CD4-positive, alpha-beta T cell (primary cell): ENCODE data around the gene ATP1B1. TPM values are rescaled to one million over a fixed set of nuclear protein-coding genes. Genes with fewer than 3 reads are reported as not detected.

Experiments used
- ATAC-seq: fragments of 200-7000 bp; cut with Tn5 transposase; one replicate; pipeline ENCODE4 v1.10.0; 2022; ENCODE audit warnings: mild to moderate bottlenecking; ENCODE audit not compliant: poor library complexity
- CTCF ChIA-PET: fragments of 350-600 bp; sonication (Branson Sonifier 250); formaldehyde crosslinking; loops from one replicate; lab custom pipeline; 2021; ENCODE audit warnings: antibody characterized with exemption, inconsistent platforms; lab: Charles Lee
- POLR2A ChIA-PET: fragments of 350-600 bp; sonication (Branson Sonifier 250); formaldehyde crosslinking; loops from one replicate; lab custom pipeline; 2021; ENCODE audit warnings: antibody characterized with exemption, inconsistent platforms; lab: Charles Lee
- DNase-seq, 14 experiments: peaks; one replicate each; pipeline ENCODE4 v3.0.0-alpha.2; 2013 to 2020; ENCODE audit warnings: mixed read lengths in 2 of 14
- H3K27ac ChIP-seq, 2 donors: one replicate each; pipeline versions ENCODE4 v1.5.1 to v1.7.0; 2013; ENCODE audit warnings: low read length in 2 of 2, low read depth in 1 of 2, mild to moderate bottlenecking in 1 of 2
- H3K27me3 ChIP-seq, 2 experiments: 1 replicate in 1 of 2; 2 replicates in 1 of 2; pipeline versions ENCODE4 v1.6.1 to v1.7.0; 2013; ENCODE audit warnings: low read length in 2 of 2, control low read depth in 1 of 2, mild to moderate bottlenecking in 1 of 2, moderate library complexity in 1 of 2; ENCODE audit not compliant: insufficient read depth in 2 of 2, control insufficient read depth in 1 of 2
- H3K36me3 ChIP-seq: one replicate; pipeline ENCODE4 v1.6.1; 2013; ENCODE audit warnings: low read length, control low read depth; ENCODE audit not compliant: insufficient read depth
- H3K4me1 ChIP-seq: one replicate; pipeline ENCODE4 v1.6.1; 2013; ENCODE audit warnings: low read length, control low read depth; ENCODE audit not compliant: insufficient read depth
- H3K4me3 ChIP-seq: one replicate; pipeline ENCODE4 v1.5.1; 2013; ENCODE audit warnings: mild to moderate bottlenecking, low read length, moderate library complexity
- H3K9me3 ChIP-seq, 2 experiments: 1 replicate in 1 of 2; 2 replicates in 1 of 2; pipeline versions ENCODE4 v1.6.1 to v1.7.0; 2013; ENCODE audit warnings: low read length in 2 of 2, mild to moderate bottlenecking in 2 of 2, control low read depth in 1 of 2, moderate library complexity in 1 of 2; ENCODE audit not compliant: control insufficient read depth in 1 of 2, insufficient read depth in 1 of 2
- H3K27ac Mint-ChIP-seq: one replicate; pipeline ENCODE4 v1.8.0; 2020; ENCODE audit warnings: mixed read lengths
- H3K27me3 Mint-ChIP-seq: one replicate; pipeline ENCODE4 v1.8.0; 2021; ENCODE audit warnings: mixed read lengths
- H3K36me3 Mint-ChIP-seq: one replicate; pipeline ENCODE4 v1.8.0; 2021; ENCODE audit warnings: low read depth, mixed read lengths
- H3K4me1 Mint-ChIP-seq: one replicate; pipeline ENCODE4 v1.8.0; 2021; ENCODE audit warnings: low read depth, mixed read lengths
- H3K4me3 Mint-ChIP-seq: one replicate; pipeline ENCODE4 v1.8.0; 2020; ENCODE audit warnings: mild to moderate bottlenecking, mixed read lengths
- H3K9me3 Mint-ChIP-seq: one replicate; pipeline ENCODE4 v1.8.0; 2020; ENCODE audit warnings: mixed read lengths
- intact Hi-C, 2 experiments: fragments of 100-400 bp; cut with DNase I in 1 of 2; cut with micrococcal nuclease in 1 of 2; formaldehyde crosslinking; loops; one replicate each; pipeline versions ENCODE4 v1.15.1 to v1.9.0; 2023 to 2025; cut with DNase I, micrococcal nuclease
- total RNA-seq, 174 experiments: library from RNA in 2 of 174; stranded (reverse) in 2 of 174; gene quantifications; one replicate each; pipeline ENCODE4 v1.2.3 and lab custom pipeline; 2021 to 2026
- TF ChIP-seq, protein P1 (sequence below): fragments of 200-600 bp; IDR thresholded peaks from one replicate; pipeline ENCODE4 v1.8.0; 2022; ENCODE audit warnings: antibody characterized with exemption, mild to moderate bottlenecking

ATP1B1 gene
- total RNA-seq, 2 experiments from 2014 or later, result 3.5 to 4.5 TPM

DNA sequence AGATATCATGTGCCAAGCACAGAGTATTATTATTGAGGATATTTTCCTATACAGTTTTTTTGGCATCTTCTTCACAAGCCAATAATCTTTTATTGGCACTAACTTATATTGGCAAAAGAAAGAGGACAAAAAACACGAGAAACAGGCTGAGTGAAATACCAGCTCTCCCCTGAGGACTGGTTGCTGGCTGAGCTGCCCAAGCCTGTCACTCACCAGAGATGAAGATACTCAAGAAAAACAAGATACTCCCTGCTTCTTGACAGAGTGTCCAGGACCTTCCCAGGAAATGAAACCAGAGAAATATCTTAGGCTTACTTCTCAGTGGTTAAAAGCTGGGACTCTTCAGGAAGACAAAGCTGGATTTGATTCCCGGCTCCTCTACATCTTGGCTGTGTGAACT is 35.9 kb upstream of the ATP1B1 start:
- no peak overlapping the region for H3K4me3 ChIP-seq
- no peaks in the 10 kb centered on the region for H3K36me3 Mint-ChIP-seq
- no peak overlapping the region for H3K27ac Mint-ChIP-seq
- H3K4me1 ChIP-seq, result no peaks in the 10 kb centered on the region
- TF ChIP-seq, protein P1, sequence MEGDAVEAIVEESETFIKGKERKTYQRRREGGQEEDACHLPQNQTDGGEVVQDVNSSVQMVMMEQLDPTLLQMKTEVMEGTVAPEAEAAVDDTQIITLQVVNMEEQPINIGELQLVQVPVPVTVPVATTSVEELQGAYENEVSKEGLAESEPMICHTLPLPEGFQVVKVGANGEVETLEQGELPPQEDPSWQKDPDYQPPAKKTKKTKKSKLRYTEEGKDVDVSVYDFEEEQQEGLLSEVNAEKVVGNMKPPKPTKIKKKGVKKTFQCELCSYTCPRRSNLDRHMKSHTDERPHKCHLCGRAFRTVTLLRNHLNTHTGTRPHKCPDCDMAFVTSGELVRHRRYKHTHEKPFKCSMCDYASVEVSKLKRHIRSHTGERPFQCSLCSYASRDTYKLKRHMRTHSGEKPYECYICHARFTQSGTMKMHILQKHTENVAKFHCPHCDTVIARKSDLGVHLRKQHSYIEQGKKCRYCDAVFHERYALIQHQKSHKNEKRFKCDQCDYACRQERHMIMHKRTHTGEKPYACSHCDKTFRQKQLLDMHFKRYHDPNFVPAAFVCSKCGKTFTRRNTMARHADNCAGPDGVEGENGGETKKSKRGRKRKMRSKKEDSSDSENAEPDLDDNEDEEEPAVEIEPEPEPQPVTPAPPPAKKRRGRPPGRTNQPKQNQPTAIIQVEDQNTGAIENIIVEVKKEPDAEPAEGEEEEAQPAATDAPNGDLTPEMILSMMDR, result no peak
- peaks cover 4% of the 10 kb centered on the region for H3K9me3 Mint-ChIP-seq
- DNase-seq (no peak), ATAC-seq (no peak)
- intact Hi-C loops, result no loop called here
- H3K27ac ChIP-seq, result no peak overlapping the region
- peaks cover 0 to 5% of the 10 kb centered on the region in 2 experiments for H3K9me3 ChIP-seq
- H3K36me3 ChIP-seq, result no peaks in the 10 kb centered on the region
- H3K27me3 Mint-ChIP-seq, result no peaks in the 10 kb centered on the region
- ChIA-PET POLR2A (no interaction called here), CTCF (no interaction called here)
- H3K27me3 ChIP-seq, result no peaks in the 10 kb centered on the region
- H3K4me3 Mint-ChIP-seq, result no peak overlapping the region
- H3K4me1 Mint-ChIP-seq, result no peaks in the 10 kb centered on the region

DNA sequence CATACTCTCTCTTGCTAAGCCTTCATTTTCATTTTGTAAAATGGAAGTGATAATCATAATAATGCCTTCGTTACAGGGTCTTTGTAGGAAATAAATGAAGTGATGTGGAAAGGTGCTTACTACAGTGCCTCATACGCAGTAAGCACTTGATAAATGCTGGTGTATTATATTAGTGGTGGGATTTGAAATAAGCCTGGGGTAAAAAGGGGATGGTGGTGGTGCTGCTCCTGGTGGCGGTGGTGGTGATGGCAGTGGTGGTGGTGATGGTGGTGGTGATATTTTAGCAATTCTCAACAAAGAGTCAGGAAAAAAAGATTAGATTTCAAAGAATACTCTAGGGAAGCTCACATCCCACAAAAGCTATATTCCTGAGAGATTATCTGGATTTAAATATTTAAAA is 35.5 kb upstream of the ATP1B1 start:
- DNase-seq (no peak), ATAC-seq (no peak)
- no peak overlapping the region for H3K4me3 ChIP-seq
- H3K36me3 ChIP-seq, result no peaks in the 10 kb centered on the region
- H3K9me3 ChIP-seq, result peaks cover 0 to 5% of the 10 kb centered on the region in 2 experiments
- H3K27me3 Mint-ChIP-seq, result no peaks in the 10 kb centered on the region
- ChIA-PET CTCF (no interaction called here), POLR2A (no interaction called here)
- no peak overlapping the region for H3K27ac Mint-ChIP-seq
- TF ChIP-seq, protein P1, result no peak
- no peaks in the 10 kb centered on the region for H3K36me3 Mint-ChIP-seq
- intact Hi-C loops, result no loop called here
- no peaks in the 10 kb centered on the region for H3K4me1 ChIP-seq
- no peaks in the 10 kb centered on the region for H3K4me1 Mint-ChIP-seq
- no peak overlapping the region for H3K27ac ChIP-seq
- no peak overlapping the region for H3K4me3 Mint-ChIP-seq
- H3K9me3 Mint-ChIP-seq, result peaks cover 4% of the 10 kb centered on the region
- no peaks in the 10 kb centered on the region for H3K27me3 ChIP-seq

DNA sequence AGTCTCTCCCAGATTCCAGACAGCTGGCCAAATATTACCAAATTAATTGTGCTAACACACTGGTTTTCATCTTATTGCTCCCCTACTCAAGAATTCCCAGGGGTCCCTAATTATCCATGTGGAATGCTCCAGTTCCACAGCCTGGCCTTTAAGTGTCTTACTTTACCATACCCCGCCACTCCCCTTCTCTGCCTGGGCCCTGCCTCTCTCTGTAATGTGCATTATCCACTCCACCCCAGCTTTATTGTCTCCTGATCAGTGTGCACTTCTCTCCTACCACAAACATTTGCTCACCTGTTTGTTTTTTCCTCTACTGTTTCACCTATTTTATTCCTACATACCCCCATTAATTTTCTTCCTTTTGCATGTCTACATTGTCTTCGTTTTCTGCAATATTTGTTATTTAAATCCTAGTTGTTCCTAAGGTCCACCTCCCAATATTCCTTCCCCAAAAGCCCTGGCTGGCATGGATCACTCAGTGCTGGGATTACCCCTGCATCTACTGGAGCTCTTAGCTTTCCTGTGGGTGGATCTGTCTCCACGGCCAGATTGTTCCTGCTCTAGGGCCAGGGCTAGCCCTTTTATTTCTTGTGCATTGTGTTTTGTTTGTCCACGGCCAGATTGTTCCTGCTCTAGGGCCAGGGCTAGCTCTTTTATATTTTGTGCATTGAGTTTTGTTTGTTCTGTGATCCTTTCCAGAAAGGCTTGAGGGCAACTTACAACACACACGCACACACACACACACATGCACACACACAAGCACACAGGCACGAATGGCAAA is 33.4 kb upstream of the ATP1B1 start:
- Histone ChIP-seq H3K27me3 (no peaks in the 10 kb centered on the region), H3K4me1 (no peaks in the 10 kb centered on the region), H3K27ac (no peak overlapping the region), H3K9me3 (no peaks in the 10 kb centered on the region), H3K36me3 (no peaks in the 10 kb centered on the region), H3K4me3 (no peak overlapping the region)
- no peak overlapping the region for H3K4me3 Mint-ChIP-seq
- TF ChIP-seq, protein P1, result no peak
- ChIA-PET POLR2A (no interaction called here), CTCF (no interaction called here)
- ATAC-seq (no peak), DNase-seq (no peak)
- no peaks in the 10 kb centered on the region for H3K9me3 Mint-ChIP-seq
- no peak overlapping the region for H3K27ac Mint-ChIP-seq
- H3K4me1 Mint-ChIP-seq, result no peaks in the 10 kb centered on the region
- H3K36me3 Mint-ChIP-seq, result no peaks in the 10 kb centered on the region
- no peaks in the 10 kb centered on the region for H3K27me3 Mint-ChIP-seq
- intact Hi-C loops, result no loop called here
